ENCODE data around the gene ADM2. TPM values are rescaled to one million over a fixed set of nuclear protein-coding genes. Genes with fewer than 3 reads are reported as not detected.

ADM2 gene
- total RNA-seq, 1 donor from 2014 or later = not detected

- H3K9me3 ChIP-seq = no peaks in the 10 kb centered on the region
- no peak overlapping the region for H3K27ac ChIP-seq
- H3K36me3 ChIP-seq = peaks cover 0 to 97% of the 10 kb centered on the region in 2 donors
- H3K4me3 ChIP-seq = no peak overlapping the region
- no peak for TF ChIP-seq POLR2A (IDR thresholded peaks at IDR 0.05)
- peak in 1 of 2 donors; percentile 41 for TF ChIP-seq POLR2AphosphoS5 (IDR thresholded peaks at IDR 0.05; ENCODE audit: insufficient read depth in 1 of 2, low read depth in 1 of 2)
- TF ChIP-seq, protein P1, sequence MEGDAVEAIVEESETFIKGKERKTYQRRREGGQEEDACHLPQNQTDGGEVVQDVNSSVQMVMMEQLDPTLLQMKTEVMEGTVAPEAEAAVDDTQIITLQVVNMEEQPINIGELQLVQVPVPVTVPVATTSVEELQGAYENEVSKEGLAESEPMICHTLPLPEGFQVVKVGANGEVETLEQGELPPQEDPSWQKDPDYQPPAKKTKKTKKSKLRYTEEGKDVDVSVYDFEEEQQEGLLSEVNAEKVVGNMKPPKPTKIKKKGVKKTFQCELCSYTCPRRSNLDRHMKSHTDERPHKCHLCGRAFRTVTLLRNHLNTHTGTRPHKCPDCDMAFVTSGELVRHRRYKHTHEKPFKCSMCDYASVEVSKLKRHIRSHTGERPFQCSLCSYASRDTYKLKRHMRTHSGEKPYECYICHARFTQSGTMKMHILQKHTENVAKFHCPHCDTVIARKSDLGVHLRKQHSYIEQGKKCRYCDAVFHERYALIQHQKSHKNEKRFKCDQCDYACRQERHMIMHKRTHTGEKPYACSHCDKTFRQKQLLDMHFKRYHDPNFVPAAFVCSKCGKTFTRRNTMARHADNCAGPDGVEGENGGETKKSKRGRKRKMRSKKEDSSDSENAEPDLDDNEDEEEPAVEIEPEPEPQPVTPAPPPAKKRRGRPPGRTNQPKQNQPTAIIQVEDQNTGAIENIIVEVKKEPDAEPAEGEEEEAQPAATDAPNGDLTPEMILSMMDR (IDR thresholded peaks at IDR 0.05) = no peak
- H3K4me1 ChIP-seq = no peaks in the 10 kb centered on the region
- intact Hi-C loops (cut with DNase I) = no loop called here
- H3K27me3 ChIP-seq = no peaks in the 10 kb centered on the region
- DNase-seq (ENCODE audit: extremely low spot score in 2 of 2) = no peak
Observed at GRCh38 chr22:50460938-50461337, 20.4 kb upstream of the ADM2 start.

DNA sequence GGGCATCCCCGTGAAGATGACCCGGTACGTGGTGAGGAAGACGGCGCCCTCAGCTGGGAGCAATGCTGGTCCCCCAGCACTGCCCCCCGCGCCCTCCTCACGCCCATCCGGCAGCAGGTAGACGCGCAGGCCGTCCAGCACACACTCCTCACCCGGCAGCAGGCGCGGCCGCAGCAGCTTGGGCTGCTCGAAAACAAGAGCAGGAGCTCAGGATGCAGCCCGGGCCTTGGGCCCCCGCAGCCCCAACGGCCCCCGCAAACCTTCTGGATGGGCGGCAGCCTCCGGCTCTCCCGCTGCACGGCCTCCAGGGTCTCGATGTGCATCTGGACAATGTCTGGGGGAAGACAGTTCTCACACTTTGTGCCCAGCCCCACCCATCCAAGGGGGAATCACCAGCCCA is 19.8 kb upstream of the ADM2 start:
- no peak for DNase-seq (ENCODE audit: extremely low spot score in 2 of 2)
- TF ChIP-seq POLR2A (IDR thresholded peaks at IDR 0.05) (no peak), POLR2AphosphoS5 (IDR thresholded peaks at IDR 0.05; ENCODE audit: insufficient read depth in 1 of 2, low read depth in 1 of 2) (no peak)
- TF ChIP-seq, protein P1 (IDR thresholded peaks at IDR 0.05) = no peak
- H3K36me3 ChIP-seq = peaks cover 0 to 97% of the 10 kb centered on the region in 2 donors
- H3K9me3 ChIP-seq = no peaks in the 10 kb centered on the region
- no peak overlapping the region for H3K27ac ChIP-seq
- no peak overlapping the region for H3K4me3 ChIP-seq
- no peaks in the 10 kb centered on the region for H3K27me3 ChIP-seq
- H3K4me1 ChIP-seq = no peaks in the 10 kb centered on the region
- intact Hi-C loops (cut with DNase I) = no loop called here

- Histone ChIP-seq H3K27ac (no peak overlapping the region), H3K4me1 (no peaks in the 10 kb centered on the region), H3K4me3 (no peak overlapping the region), H3K36me3 (peaks cover 0 to 97% of the 10 kb centered on the region in 2 donors), H3K9me3 (no peaks in the 10 kb centered on the region), H3K27me3 (no peaks in the 10 kb centered on the region)
- intact Hi-C loops (cut with DNase I) = no loop called here
- TF ChIP-seq, protein P1 (IDR thresholded peaks at IDR 0.05) = no peak
- TF ChIP-seq POLR2AphosphoS5 (IDR thresholded peaks at IDR 0.05; ENCODE audit: insufficient read depth in 1 of 2, low read depth in 1 of 2) (no peak), POLR2A (IDR thresholded peaks at IDR 0.05) (no peak)
- no peak for DNase-seq (ENCODE audit: extremely low spot score in 2 of 2)
Observed at GRCh38 chr22:50461979-50462540, 19.3 kb upstream of the ADM2 start.

GRCh38 chr22:50463188-50463900 is 18.0 kb upstream of the ADM2 start:
- TF ChIP-seq POLR2A (IDR thresholded peaks at IDR 0.05) (no peak), POLR2AphosphoS5 (IDR thresholded peaks at IDR 0.05; ENCODE audit: insufficient read depth in 1 of 2, low read depth in 1 of 2) (no peak)
- TF ChIP-seq, protein P1 (IDR thresholded peaks at IDR 0.05) = no peak
- intact Hi-C loops (cut with DNase I) = no loop called here
- Histone ChIP-seq H3K9me3 (no peaks in the 10 kb centered on the region), H3K27ac (no peak overlapping the region), H3K36me3 (peaks cover 0 to 97% of the 10 kb centered on the region in 2 donors), H3K4me1 (peaks cover 6% of the 10 kb centered on the region), H3K4me3 (no peak overlapping the region), H3K27me3 (no peaks in the 10 kb centered on the region)
- DNase-seq (ENCODE audit: extremely low spot score in 2 of 2) = no peak

- H3K27ac ChIP-seq = no peak overlapping the region
- peaks cover 17% of the 10 kb centered on the region for H3K4me1 ChIP-seq
- DNase-seq (ENCODE audit: extremely low spot score in 2 of 2) = no peak
- H3K9me3 ChIP-seq = no peaks in the 10 kb centered on the region
- H3K27me3 ChIP-seq = no peaks in the 10 kb centered on the region
- H3K4me3 ChIP-seq = no peak overlapping the region
- intact Hi-C loops (cut with DNase I) = no loop called here
- TF ChIP-seq, protein P1 (IDR thresholded peaks at IDR 0.05) = no peak
- TF ChIP-seq POLR2A (IDR thresholded peaks at IDR 0.05) (no peak), POLR2AphosphoS5 (IDR thresholded peaks at IDR 0.05; ENCODE audit: insufficient read depth in 1 of 2, low read depth in 1 of 2) (no peak)
- H3K36me3 ChIP-seq = peaks cover 0 to 86% of the 10 kb centered on the region in 2 donors
Observed at GRCh38 chr22:50464451-50464850, 16.9 kb upstream of the ADM2 start.

All from vagina (tissue), 2 donors.